Liver (tissue), 3 donors: Measurements from ENCODE around the gene TNFRSF8.

ENCODE experiments used
- CTCF ChIP-seq: fragments of 150-350 bp; IDR thresholded peaks from 2 replicates; pipeline ENCODE4 v1.5.1; 2017; ENCODE audit warnings: improper control_type of control experiment, low read depth, low read length; ENCODE audit not compliant: missing input control
- EGR1 ChIP-seq, 2 donors: IDR thresholded peaks; 2 replicates each; pipeline ENCODE4 v1.6.1; 2016 to 2018; ENCODE audit warnings: antibody characterized with exemption in 2 of 2, low read depth in 2 of 2
- GABPA ChIP-seq, 2 donors: IDR thresholded peaks in 1 of 2; conservative IDR thresholded peaks in 1 of 2; 2 replicates each; pipeline ENCODE4 v1.6.1; 2016; ENCODE audit warnings: antibody characterized with exemption in 2 of 2, mild to moderate bottlenecking in 1 of 2, moderate library complexity in 1 of 2
- HNF4A ChIP-seq, 2 donors: conservative IDR thresholded peaks; 2 replicates each; pipeline ENCODE4 v1.6.1; 2016; ENCODE audit warnings: antibody characterized with exemption in 2 of 2, mild to moderate bottlenecking in 2 of 2
- MAX ChIP-seq: IDR thresholded peaks from 2 replicates; pipeline ENCODE4 v1.6.1; 2016; ENCODE audit warnings: antibody characterized with exemption
- NR2F2 ChIP-seq: IDR thresholded peaks from 2 replicates; pipeline ENCODE4 v1.6.1; 2016; ENCODE audit warnings: antibody characterized with exemption
- RAD21 ChIP-seq, 2 donors: IDR thresholded peaks; 2 replicates each; pipeline ENCODE4 v1.6.1; 2016; ENCODE audit warnings: antibody characterized with exemption in 2 of 2, mild to moderate bottlenecking in 2 of 2
- RXRA ChIP-seq, 2 donors: IDR thresholded peaks; 2 replicates each; pipeline ENCODE4 v1.6.1; 2017 to 2018; ENCODE audit warnings: antibody characterized with exemption in 2 of 2, mild to moderate bottlenecking in 1 of 2
- SP1 ChIP-seq: IDR thresholded peaks from 2 replicates; pipeline ENCODE4 v1.6.1; 2018; ENCODE audit warnings: antibody characterized with exemption, mild to moderate bottlenecking
- TAF1 ChIP-seq: conservative IDR thresholded peaks from 2 replicates; pipeline ENCODE4 v1.6.1; 2016; ENCODE audit warnings: antibody characterized with exemption, mild to moderate bottlenecking
- TF ChIP-seq, protein P1 (sequence below): IDR thresholded peaks from 2 replicates; pipeline ENCODE4 v1.6.1; 2016; ENCODE audit warnings: antibody characterized with exemption
- TF ChIP-seq, protein P2 (sequence below): IDR thresholded peaks from 2 replicates; pipeline ENCODE4 v1.6.1; 2016; ENCODE audit warnings: antibody characterized with exemption, mild to moderate bottlenecking
- TF ChIP-seq, protein P3 (sequence below): IDR thresholded peaks from 2 replicates; pipeline ENCODE4 v1.6.1; 2016; ENCODE audit warnings: antibody characterized with exemption
- donor health status: healthy.
- donor health status: healthy.

DNA sequence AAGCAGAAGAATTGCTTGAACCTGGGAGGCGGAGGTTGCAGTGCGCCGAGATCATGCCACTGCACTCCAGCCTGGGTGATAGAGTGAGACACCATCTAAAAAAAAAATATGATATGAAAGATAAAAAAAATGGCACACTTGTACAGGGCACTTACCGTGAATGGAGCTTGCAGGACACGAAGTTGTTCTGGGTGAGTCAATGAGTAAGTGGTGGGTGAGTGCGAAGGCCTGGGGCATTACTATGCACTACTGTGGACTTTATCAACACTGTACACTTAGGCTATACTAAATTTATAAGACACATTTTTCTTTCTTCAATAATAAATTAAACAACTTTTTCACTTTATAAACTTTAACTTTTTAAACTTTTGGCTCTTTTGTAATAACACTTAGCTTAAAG lies 37.0 kb downstream of the TNFRSF8 start:
- TF ChIP-seq EGR1 (IDR thresholded peaks at IDR 0.05; ENCODE audit: low read depth in 2 of 2): no peak
- no peak for TF ChIP-seq CTCF
- no peak for TF ChIP-seq MAX
- no peak for TF ChIP-seq TAF1
- no peak for TF ChIP-seq GABPA (IDR thresholded peaks at IDR 0.05 in 1 of 2, conservative IDR thresholded peaks at IDR 0.05 in 1 of 2)
- TF ChIP-seq, protein P1, sequence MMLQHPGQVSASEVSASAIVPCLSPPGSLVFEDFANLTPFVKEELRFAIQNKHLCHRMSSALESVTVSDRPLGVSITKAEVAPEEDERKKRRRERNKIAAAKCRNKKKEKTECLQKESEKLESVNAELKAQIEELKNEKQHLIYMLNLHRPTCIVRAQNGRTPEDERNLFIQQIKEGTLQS: no peak
- TF ChIP-seq, protein P2, sequence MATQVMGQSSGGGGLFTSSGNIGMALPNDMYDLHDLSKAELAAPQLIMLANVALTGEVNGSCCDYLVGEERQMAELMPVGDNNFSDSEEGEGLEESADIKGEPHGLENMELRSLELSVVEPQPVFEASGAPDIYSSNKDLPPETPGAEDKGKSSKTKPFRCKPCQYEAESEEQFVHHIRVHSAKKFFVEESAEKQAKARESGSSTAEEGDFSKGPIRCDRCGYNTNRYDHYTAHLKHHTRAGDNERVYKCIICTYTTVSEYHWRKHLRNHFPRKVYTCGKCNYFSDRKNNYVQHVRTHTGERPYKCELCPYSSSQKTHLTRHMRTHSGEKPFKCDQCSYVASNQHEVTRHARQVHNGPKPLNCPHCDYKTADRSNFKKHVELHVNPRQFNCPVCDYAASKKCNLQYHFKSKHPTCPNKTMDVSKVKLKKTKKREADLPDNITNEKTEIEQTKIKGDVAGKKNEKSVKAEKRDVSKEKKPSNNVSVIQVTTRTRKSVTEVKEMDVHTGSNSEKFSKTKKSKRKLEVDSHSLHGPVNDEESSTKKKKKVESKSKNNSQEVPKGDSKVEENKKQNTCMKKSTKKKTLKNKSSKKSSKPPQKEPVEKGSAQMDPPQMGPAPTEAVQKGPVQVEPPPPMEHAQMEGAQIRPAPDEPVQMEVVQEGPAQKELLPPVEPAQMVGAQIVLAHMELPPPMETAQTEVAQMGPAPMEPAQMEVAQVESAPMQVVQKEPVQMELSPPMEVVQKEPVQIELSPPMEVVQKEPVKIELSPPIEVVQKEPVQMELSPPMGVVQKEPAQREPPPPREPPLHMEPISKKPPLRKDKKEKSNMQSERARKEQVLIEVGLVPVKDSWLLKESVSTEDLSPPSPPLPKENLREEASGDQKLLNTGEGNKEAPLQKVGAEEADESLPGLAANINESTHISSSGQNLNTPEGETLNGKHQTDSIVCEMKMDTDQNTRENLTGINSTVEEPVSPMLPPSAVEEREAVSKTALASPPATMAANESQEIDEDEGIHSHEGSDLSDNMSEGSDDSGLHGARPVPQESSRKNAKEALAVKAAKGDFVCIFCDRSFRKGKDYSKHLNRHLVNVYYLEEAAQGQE: no peak
- TF ChIP-seq RAD21 (IDR thresholded peaks at IDR 0.05): no peak
- no peak for TF ChIP-seq NR2F2
- no peak for TF ChIP-seq SP1
- TF ChIP-seq HNF4A (conservative IDR thresholded peaks at IDR 0.05): no peak
- TF ChIP-seq RXRA (IDR thresholded peaks at IDR 0.05): no peak
- TF ChIP-seq, protein P3, sequence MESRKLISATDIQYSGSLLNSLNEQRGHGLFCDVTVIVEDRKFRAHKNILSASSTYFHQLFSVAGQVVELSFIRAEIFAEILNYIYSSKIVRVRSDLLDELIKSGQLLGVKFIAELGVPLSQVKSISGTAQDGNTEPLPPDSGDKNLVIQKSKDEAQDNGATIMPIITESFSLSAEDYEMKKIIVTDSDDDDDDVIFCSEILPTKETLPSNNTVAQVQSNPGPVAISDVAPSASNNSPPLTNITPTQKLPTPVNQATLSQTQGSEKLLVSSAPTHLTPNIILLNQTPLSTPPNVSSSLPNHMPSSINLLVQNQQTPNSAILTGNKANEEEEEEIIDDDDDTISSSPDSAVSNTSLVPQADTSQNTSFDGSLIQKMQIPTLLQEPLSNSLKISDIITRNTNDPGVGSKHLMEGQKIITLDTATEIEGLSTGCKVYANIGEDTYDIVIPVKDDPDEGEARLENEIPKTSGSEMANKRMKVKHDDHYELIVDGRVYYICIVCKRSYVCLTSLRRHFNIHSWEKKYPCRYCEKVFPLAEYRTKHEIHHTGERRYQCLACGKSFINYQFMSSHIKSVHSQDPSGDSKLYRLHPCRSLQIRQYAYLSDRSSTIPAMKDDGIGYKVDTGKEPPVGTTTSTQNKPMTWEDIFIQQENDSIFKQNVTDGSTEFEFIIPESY: no peak
